Measurements from ENCODE around the gene GPS1.

DNA sequence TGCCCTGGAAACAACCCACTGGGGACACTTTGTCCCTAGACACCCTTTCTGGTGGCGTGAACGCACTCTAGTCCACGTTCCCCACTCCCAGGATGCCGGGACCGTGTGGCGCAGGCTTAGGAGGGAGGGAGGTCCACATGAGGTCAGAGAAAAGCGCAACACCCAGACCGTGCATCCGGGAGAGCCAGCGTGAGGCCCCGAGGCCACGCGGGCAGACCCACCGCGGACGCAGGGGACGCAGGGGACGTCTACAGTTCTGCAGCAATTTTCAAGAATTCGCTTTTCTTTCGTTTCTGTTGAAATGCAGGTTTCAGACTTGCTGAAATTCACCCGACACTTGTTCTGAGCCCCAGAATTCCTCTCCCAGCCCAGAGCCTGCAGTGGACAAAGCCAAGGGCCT, 4.8 kb upstream of the GPS1 start:
- TF ChIP-seq NR2C1 (IDR thresholded peaks at IDR 0.05) (no peak), POLR2A (IDR thresholded peaks at IDR 0.05; ENCODE audit: low read depth, low read length) (no peak), ZZZ3 (IDR thresholded peaks at IDR 0.05; ENCODE audit: control insufficient read depth, insufficient read length, low read depth) (no peak), CBX5 (IDR thresholded peaks at IDR 0.05; ENCODE audit: low read depth) (no peak), STAT3 (IDR thresholded peaks at IDR 0.05; ENCODE audit: low read depth, low read length) (no peak), NFIC (IDR thresholded peaks at IDR 0.05; ENCODE audit: low read depth, low read length) (no peak), CREB1 (IDR thresholded peaks at IDR 0.05; ENCODE audit: low read depth) (no peak)
- TF ChIP-seq, protein P1, sequence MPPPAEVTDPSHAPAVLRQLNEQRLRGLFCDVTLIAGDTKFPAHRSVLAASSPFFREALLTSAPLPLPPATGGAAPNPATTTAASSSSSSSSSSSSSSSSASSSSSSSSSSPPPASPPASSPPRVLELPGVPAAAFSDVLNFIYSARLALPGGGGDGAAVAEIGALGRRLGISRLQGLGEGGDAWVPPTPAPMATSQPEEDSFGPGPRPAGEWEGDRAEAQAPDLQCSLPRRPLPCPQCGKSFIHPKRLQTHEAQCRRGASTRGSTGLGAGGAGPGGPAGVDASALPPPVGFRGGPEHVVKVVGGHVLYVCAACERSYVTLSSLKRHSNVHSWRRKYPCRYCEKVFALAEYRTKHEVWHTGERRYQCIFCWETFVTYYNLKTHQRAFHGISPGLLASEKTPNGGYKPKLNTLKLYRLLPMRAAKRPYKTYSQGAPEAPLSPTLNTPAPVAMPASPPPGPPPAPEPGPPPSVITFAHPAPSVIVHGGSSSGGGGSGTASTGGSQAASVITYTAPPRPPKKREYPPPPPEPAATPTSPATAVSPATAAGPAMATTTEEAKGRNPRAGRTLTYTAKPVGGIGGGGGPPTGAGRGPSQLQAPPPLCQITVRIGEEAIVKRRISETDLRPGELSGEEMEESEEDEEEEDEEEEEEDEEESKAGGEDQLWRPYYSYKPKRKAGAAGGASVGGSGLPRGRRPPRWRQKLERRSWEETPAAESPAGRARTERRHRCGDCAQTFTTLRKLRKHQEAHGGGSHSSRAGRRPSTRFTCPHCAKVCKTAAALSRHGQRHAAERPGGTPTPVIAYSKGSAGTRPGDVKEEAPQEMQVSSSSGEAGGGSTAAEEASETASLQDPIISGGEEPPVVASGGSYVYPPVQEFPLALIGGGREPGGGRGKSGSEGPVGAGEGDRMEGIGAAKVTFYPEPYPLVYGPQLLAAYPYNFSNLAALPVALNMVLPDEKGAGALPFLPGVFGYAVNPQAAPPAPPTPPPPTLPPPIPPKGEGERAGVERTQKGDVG (CRISPR knock-in tag; IDR thresholded peaks at IDR 0.05) = no peak
- TF ChIP-seq, protein P2, sequence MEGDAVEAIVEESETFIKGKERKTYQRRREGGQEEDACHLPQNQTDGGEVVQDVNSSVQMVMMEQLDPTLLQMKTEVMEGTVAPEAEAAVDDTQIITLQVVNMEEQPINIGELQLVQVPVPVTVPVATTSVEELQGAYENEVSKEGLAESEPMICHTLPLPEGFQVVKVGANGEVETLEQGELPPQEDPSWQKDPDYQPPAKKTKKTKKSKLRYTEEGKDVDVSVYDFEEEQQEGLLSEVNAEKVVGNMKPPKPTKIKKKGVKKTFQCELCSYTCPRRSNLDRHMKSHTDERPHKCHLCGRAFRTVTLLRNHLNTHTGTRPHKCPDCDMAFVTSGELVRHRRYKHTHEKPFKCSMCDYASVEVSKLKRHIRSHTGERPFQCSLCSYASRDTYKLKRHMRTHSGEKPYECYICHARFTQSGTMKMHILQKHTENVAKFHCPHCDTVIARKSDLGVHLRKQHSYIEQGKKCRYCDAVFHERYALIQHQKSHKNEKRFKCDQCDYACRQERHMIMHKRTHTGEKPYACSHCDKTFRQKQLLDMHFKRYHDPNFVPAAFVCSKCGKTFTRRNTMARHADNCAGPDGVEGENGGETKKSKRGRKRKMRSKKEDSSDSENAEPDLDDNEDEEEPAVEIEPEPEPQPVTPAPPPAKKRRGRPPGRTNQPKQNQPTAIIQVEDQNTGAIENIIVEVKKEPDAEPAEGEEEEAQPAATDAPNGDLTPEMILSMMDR (IDR thresholded peaks at IDR 0.05 in 2 of 3, conservative IDR thresholded peaks at IDR 0.05 in 1 of 3; ENCODE audit: control insufficient read depth in 2 of 3, extremely low read depth in 1 of 3, insufficient read depth in 1 of 3, low read depth in 3 of 3, low read length in 3 of 3) = no peak
